Stimulated activated CD4-positive, alpha-beta T cell treated with anti-CD3 and anti-CD28 coated beads, Interleukin-1b, Interleukin-23, amount 100 ng/mL, for 24 hours (primary cell): ENCODE data around the gene EPN1.

Source experiments
- DNase-seq, 4 experiments: peaks; one replicate each; pipeline ENCODE4 v3.0.0-alpha.2; 2020; ENCODE audit warnings: low read depth in 4 of 4, low spot score in 1 of 4

EPN1 gene

GRCh38 chr19:55678121-55678671 is 3.2 kb downstream of the EPN1 start:
- DNase-seq, result no peak

GRCh38 chr19:55679343-55680257 is 4.6 kb downstream of the EPN1 start:
- DNase-seq, result no peak

- DNase-seq, result no peak
These were observed 5.5 kb downstream of the EPN1 start for GRCh38 chr19:55680339-55681130.

- no peak for DNase-seq
These were observed 6.4 kb downstream of the EPN1 start for GRCh38 chr19:55681131-55682092.

- no peak for DNase-seq
These were observed 8.6 kb downstream of the EPN1 start for GRCh38 chr19:55683449-55684261.

GRCh38 chr19:55684946-55685681 is 10.1 kb downstream of the EPN1 start:
- no peak for DNase-seq

- DNase-seq, result no peak
These were observed 10.8 kb downstream of the EPN1 start for GRCh38 chr19:55685776-55686175.

GRCh38 chr19:55686311-55687050 is 11.5 kb downstream of the EPN1 start:
- DNase-seq, result no peak

- no peak for DNase-seq
These were observed 12.5 kb downstream of the EPN1 start for GRCh38 chr19:55687281-55688201.

- no peak for DNase-seq
These were observed 13.6 kb downstream of the EPN1 start for GRCh38 chr19:55688422-55689218.

GRCh38 chr19:55689411-55690108 is 14.5 kb downstream of the EPN1 start:
- no peak for DNase-seq

- DNase-seq, result no peak
These were observed 15.2 kb downstream of the EPN1 start for GRCh38 chr19:55690109-55690768.

GRCh38 chr19:55690769-55691545 is 15.9 kb downstream of the EPN1 start:
- DNase-seq, result no peak

GRCh38 chr19:55691561-55692481 is 16.8 kb downstream of the EPN1 start:
- DNase-seq, result no peak
